MM.1S (cell line): ENCODE data around the gene TEX50.

Source experiments
- EZH2 ChIP-seq: fragments of 300-600 bp; sonication (generic); optimal IDR thresholded peaks from 2 replicates; pipeline ENCODE3; 2017; ENCODE audit warnings: low read depth, mild to moderate bottlenecking, antibody characterized with exemption, low read length, mixed read lengths
- TF ChIP-seq, protein P1 (sequence below): fragments of 300-600 bp; sonication (generic); IDR thresholded peaks from 2 replicates; pipeline ENCODE4 v1.5.1; 2016; ENCODE audit warnings: antibody characterized with exemption, low read length, mixed read lengths

DNA sequence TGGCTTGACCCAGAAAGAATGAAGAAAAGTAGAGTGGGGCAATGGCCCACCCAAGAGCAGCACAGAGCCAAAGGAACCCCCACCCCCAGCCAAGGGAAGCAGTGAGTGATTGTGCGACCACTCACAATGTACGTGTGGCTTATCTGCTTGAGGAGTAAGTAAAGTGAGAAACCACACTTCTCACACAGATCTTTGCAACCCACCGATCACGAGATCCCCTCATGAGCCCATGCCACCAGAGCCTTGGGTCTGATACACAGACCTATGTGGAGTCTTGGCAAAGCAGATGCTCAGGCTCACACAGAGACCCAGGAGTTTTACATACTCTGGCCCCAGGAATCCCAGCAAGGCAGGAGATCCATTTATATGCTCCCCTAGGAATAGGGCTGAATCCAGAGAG, 18.3 kb upstream of the TEX50 start:
- TF ChIP-seq, protein P1, sequence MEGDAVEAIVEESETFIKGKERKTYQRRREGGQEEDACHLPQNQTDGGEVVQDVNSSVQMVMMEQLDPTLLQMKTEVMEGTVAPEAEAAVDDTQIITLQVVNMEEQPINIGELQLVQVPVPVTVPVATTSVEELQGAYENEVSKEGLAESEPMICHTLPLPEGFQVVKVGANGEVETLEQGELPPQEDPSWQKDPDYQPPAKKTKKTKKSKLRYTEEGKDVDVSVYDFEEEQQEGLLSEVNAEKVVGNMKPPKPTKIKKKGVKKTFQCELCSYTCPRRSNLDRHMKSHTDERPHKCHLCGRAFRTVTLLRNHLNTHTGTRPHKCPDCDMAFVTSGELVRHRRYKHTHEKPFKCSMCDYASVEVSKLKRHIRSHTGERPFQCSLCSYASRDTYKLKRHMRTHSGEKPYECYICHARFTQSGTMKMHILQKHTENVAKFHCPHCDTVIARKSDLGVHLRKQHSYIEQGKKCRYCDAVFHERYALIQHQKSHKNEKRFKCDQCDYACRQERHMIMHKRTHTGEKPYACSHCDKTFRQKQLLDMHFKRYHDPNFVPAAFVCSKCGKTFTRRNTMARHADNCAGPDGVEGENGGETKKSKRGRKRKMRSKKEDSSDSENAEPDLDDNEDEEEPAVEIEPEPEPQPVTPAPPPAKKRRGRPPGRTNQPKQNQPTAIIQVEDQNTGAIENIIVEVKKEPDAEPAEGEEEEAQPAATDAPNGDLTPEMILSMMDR: no peak
- no peak for TF ChIP-seq EZH2
